Neural cell (in vitro differentiated cells): ENCODE results near the gene ATP1A2. TPM values are rescaled to one million over a fixed set of nuclear protein-coding genes. Genes with fewer than 3 reads are reported as not detected.

Experiments
- H2AFZ ChIP-seq: fragments of 200-600, 300-800 bp; sonication (generic), shearing (Covaris generic); 2 replicates; pipeline ENCODE4 v1.6.0; 2014; ENCODE audit warnings: low read depth, mild to moderate bottlenecking, antibody characterized with exemption, low read length, moderate library complexity
- H3F3A ChIP-seq: fragments of 200-600 bp; shearing (Covaris generic); 2 replicates; pipeline ENCODE4 v1.6.1; 2016; ENCODE audit warnings: mild to moderate bottlenecking, moderate library complexity, mixed read lengths, antibody characterized with exemption, low read length; ENCODE audit not compliant: insufficient read depth, poor library complexity, severe bottlenecking
- H3K27ac ChIP-seq: fragments of 200-600, 300-800 bp; sonication (generic), shearing (Covaris generic); 2 replicates; pipeline ENCODE4 v1.5.1; 2014; ENCODE audit warnings: mild to moderate bottlenecking, low read length, moderate library complexity
- H3K27me3 ChIP-seq: fragments of 300-800, 200-600 bp; sonication (generic), shearing (Covaris generic); 2 replicates; pipeline ENCODE4 v1.6.0; 2014; ENCODE audit warnings: mild to moderate bottlenecking, low read depth, low read length, moderate library complexity; ENCODE audit not compliant: insufficient read depth
- H3K36me3 ChIP-seq: fragments of 300-800, 200-600 bp; sonication (generic), shearing (Covaris generic); 2 replicates; pipeline ENCODE4 v1.5.1; 2014; ENCODE audit warnings: mild to moderate bottlenecking, antibody characterized with exemption, low read length, moderate library complexity; ENCODE audit not compliant: insufficient read depth
- H3K4me2 ChIP-seq: fragments of 300-800, 200-600 bp; sonication (generic), shearing (Covaris generic); 2 replicates; pipeline ENCODE4 v1.6.0; 2014; ENCODE audit warnings: mild to moderate bottlenecking, low read length
- H3K4me3 ChIP-seq: fragments of 300-800, 200-600 bp; sonication (generic), shearing (Covaris generic); 2 replicates; pipeline ENCODE4 v1.5.1; 2014; ENCODE audit warnings: mild to moderate bottlenecking, low read length, moderate library complexity
- H3K79me2 ChIP-seq: fragments of 200-600 bp; shearing (Covaris generic); replicated peaks from 2 replicates; pipeline ENCODE4 v1.6.0; 2014; ENCODE audit warnings: mild to moderate bottlenecking, low read length, moderate library complexity; ENCODE audit not compliant: insufficient read depth
- H3K9ac ChIP-seq: fragments of 300-800, 200-600 bp; sonication (generic), shearing (Covaris generic); 2 replicates; pipeline ENCODE4 v1.6.1; 2016; ENCODE audit warnings: mild to moderate bottlenecking, low read length, mixed read lengths
- H3K9me2 ChIP-seq: fragments of 200-600 bp; shearing (Covaris generic); 2 replicates; pipeline ENCODE4 v1.6.1; 2016; ENCODE audit warnings: mild to moderate bottlenecking, low read length, mixed read lengths; ENCODE audit not compliant: insufficient read depth
- H3K9me3 ChIP-seq: fragments of 200-600, 300-800 bp; sonication (generic), shearing (Covaris generic); 2 replicates; pipeline ENCODE4 v1.6.1; 2016; ENCODE audit warnings: mild to moderate bottlenecking, mixed run types, low read length, moderate library complexity, mixed read lengths
- H4K20me1 ChIP-seq: fragments of 200-600 bp; shearing (Covaris generic); 2 replicates; pipeline ENCODE4 v1.6.1; 2016; ENCODE audit warnings: mild to moderate bottlenecking, mixed run types; ENCODE audit not compliant: insufficient read depth
- EP300 ChIP-seq: fragments of 450-650 bp; conservative IDR thresholded peaks from 2 replicates; pipeline ENCODE4 v1.6.1; 2014; ENCODE audit warnings: antibody characterized with exemption, mild to moderate bottlenecking, moderate library complexity; ENCODE audit not compliant: poor library complexity, severe bottlenecking
- EZH2 ChIP-seq: fragments of 200-600, 300-800 bp; shearing (Covaris generic), sonication (generic); IDR thresholded peaks from 2 replicates; pipeline ENCODE4 v1.6.1; 2014; ENCODE audit warnings: antibody characterized with exemption, low read length, borderline replicate concordance, mild to moderate bottlenecking; ENCODE audit not compliant: insufficient read depth, poor library complexity, severe bottlenecking
- MXI1 ChIP-seq: fragments of 450-650 bp; conservative IDR thresholded peaks from 2 replicates; pipeline ENCODE4 v1.6.1; 2014; ENCODE audit warnings: antibody characterized with exemption, mild to moderate bottlenecking; ENCODE audit not compliant: poor library complexity, severe bottlenecking
- POLR2AphosphoS5 ChIP-seq: IDR thresholded peaks from 2 replicates; pipeline ENCODE4 v1.6.1; 2012
- RAD21 ChIP-seq: fragments of 450-650 bp; conservative IDR thresholded peaks from 2 replicates; pipeline ENCODE4 v1.6.1; 2014; ENCODE audit warnings: antibody characterized with exemption, mild to moderate bottlenecking, moderate library complexity
- SMC3 ChIP-seq: fragments of 450-650 bp; conservative IDR thresholded peaks from 2 replicates; pipeline ENCODE4 v1.6.1; 2014; ENCODE audit warnings: antibody characterized with exemption, mild to moderate bottlenecking, moderate library complexity; ENCODE audit not compliant: poor library complexity
- TAF1 ChIP-seq: IDR thresholded peaks from 2 replicates; pipeline ENCODE4 v1.6.1; 2012; ENCODE audit warnings: low read depth
- polyA plus RNA-seq: library from polyadenylated mRNA; depleted of rRNA; stranded (reverse); fragments of >200 nt; gene quantifications from 2 replicates; pipeline ENCODE4 v1.2.3, GENCODE V29; 2014
- TF ChIP-seq, protein P1 (sequence below): IDR thresholded peaks from 2 replicates; pipeline ENCODE4 v1.6.1; 2012; ENCODE audit warnings: borderline replicate concordance
- TF ChIP-seq, protein P2 (sequence below): fragments of 450-650 bp; IDR thresholded peaks from 2 replicates; pipeline ENCODE4 v1.5.1; 2014; ENCODE audit warnings: antibody characterized with exemption, mild to moderate bottlenecking, moderate library complexity; ENCODE audit not compliant: poor library complexity, severe bottlenecking

The ATP1A2 gene
- polyA plus RNA-seq, 1 donor from 2014 or later, result 0.12 TPM

- TF ChIP-seq, protein P1, sequence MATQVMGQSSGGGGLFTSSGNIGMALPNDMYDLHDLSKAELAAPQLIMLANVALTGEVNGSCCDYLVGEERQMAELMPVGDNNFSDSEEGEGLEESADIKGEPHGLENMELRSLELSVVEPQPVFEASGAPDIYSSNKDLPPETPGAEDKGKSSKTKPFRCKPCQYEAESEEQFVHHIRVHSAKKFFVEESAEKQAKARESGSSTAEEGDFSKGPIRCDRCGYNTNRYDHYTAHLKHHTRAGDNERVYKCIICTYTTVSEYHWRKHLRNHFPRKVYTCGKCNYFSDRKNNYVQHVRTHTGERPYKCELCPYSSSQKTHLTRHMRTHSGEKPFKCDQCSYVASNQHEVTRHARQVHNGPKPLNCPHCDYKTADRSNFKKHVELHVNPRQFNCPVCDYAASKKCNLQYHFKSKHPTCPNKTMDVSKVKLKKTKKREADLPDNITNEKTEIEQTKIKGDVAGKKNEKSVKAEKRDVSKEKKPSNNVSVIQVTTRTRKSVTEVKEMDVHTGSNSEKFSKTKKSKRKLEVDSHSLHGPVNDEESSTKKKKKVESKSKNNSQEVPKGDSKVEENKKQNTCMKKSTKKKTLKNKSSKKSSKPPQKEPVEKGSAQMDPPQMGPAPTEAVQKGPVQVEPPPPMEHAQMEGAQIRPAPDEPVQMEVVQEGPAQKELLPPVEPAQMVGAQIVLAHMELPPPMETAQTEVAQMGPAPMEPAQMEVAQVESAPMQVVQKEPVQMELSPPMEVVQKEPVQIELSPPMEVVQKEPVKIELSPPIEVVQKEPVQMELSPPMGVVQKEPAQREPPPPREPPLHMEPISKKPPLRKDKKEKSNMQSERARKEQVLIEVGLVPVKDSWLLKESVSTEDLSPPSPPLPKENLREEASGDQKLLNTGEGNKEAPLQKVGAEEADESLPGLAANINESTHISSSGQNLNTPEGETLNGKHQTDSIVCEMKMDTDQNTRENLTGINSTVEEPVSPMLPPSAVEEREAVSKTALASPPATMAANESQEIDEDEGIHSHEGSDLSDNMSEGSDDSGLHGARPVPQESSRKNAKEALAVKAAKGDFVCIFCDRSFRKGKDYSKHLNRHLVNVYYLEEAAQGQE, result no peak
- no peak for TF ChIP-seq SMC3
- TF ChIP-seq RAD21, result no peak
These were observed 22.5 kb upstream of the ATP1A2 start (continued) for GRCh38 chr1:160093069-160093395.

GRCh38 chr1:160093624-160094290, 21.8 kb upstream of the ATP1A2 start:
- Histone ChIP-seq H3K27ac (no peak overlapping the region), H3F3A (no peaks in the 10 kb centered on the region), H3K9me3 (no peaks in the 10 kb centered on the region), H3K79me2 (no peaks in the 10 kb centered on the region), H4K20me1 (no peaks in the 10 kb centered on the region), H3K27me3 (no peaks in the 10 kb centered on the region), H3K4me3 (no peak overlapping the region), H3K36me3 (no peaks in the 10 kb centered on the region), H3K4me2 (no peak overlapping the region), H3K9ac (no peak overlapping the region), H3K9me2 (no peaks in the 10 kb centered on the region), H2AFZ (no peak overlapping the region)
- no peak for TF ChIP-seq POLR2AphosphoS5
- no peak for TF ChIP-seq MXI1
- TF ChIP-seq, protein P2, sequence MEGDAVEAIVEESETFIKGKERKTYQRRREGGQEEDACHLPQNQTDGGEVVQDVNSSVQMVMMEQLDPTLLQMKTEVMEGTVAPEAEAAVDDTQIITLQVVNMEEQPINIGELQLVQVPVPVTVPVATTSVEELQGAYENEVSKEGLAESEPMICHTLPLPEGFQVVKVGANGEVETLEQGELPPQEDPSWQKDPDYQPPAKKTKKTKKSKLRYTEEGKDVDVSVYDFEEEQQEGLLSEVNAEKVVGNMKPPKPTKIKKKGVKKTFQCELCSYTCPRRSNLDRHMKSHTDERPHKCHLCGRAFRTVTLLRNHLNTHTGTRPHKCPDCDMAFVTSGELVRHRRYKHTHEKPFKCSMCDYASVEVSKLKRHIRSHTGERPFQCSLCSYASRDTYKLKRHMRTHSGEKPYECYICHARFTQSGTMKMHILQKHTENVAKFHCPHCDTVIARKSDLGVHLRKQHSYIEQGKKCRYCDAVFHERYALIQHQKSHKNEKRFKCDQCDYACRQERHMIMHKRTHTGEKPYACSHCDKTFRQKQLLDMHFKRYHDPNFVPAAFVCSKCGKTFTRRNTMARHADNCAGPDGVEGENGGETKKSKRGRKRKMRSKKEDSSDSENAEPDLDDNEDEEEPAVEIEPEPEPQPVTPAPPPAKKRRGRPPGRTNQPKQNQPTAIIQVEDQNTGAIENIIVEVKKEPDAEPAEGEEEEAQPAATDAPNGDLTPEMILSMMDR, result no peak
- no peak for TF ChIP-seq EZH2
- TF ChIP-seq, protein P1, result no peak
- no peak for TF ChIP-seq TAF1
- TF ChIP-seq RAD21, result no peak
- TF ChIP-seq EP300, result no peak
- no peak for TF ChIP-seq SMC3
